ENCODE data around the gene TSHZ1.
"Not testable (repeated sequence)": the region's sequence is repeated elsewhere in the genome, so short reads cannot be mapped to it uniquely, and the experiment has no call there.

Gene TSHZ1

GRCh38 chr18:75320506-75320905, 109.9 kb downstream of the TSHZ1 start:
- H3K27ac ChIP-seq: no peak overlapping the region
- no peak for TF ChIP-seq CTCF (IDR thresholded peaks at IDR 0.05; ENCODE audit: low read depth, low read length)
- no peak for DNase-seq
- H3K9me3 ChIP-seq (ENCODE audit: severe bottlenecking): no peaks in the 10 kb centered on the region
- H3K36me3 ChIP-seq: no peaks in the 10 kb centered on the region
- no peaks in the 10 kb centered on the region for H3K27me3 ChIP-seq (ENCODE audit: insufficient read depth, low read depth, severe bottlenecking)
- no peak overlapping the region for H3K4me3 ChIP-seq (ENCODE audit: low read depth, low read length)

- Histone ChIP-seq H3K9me3 (ENCODE audit: severe bottlenecking) (peaks cover 2% of the 10 kb centered on the region), H3K27ac (no peak overlapping the region), H3K4me3 (ENCODE audit: low read depth, low read length) (no peak overlapping the region), H3K36me3 (no peaks in the 10 kb centered on the region), H3K27me3 (ENCODE audit: insufficient read depth, low read depth, severe bottlenecking) (no peaks in the 10 kb centered on the region)
- TF ChIP-seq CTCF (IDR thresholded peaks at IDR 0.05; ENCODE audit: low read depth, low read length): no peak
- no peak for DNase-seq
These were observed 110.8 kb downstream of the TSHZ1 start for GRCh38 chr18:75321431-75321830.

GRCh38 chr18:75322206-75322605, 111.6 kb downstream of the TSHZ1 start:
- Histone ChIP-seq H3K27ac (no peak overlapping the region), H3K9me3 (ENCODE audit: severe bottlenecking) (peaks cover 2% of the 10 kb centered on the region), H3K36me3 (no peaks in the 10 kb centered on the region), H3K27me3 (ENCODE audit: insufficient read depth, low read depth, severe bottlenecking) (no peaks in the 10 kb centered on the region), H3K4me3 (ENCODE audit: low read depth, low read length) (no peak overlapping the region)
- no peak for DNase-seq
- no peak for TF ChIP-seq CTCF (IDR thresholded peaks at IDR 0.05; ENCODE audit: low read depth, low read length)

- Histone ChIP-seq H3K27ac (no peak overlapping the region), H3K4me3 (ENCODE audit: low read depth, low read length) (no peak overlapping the region), H3K27me3 (ENCODE audit: insufficient read depth, low read depth, severe bottlenecking) (no peaks in the 10 kb centered on the region), H3K36me3 (no peaks in the 10 kb centered on the region), H3K9me3 (ENCODE audit: severe bottlenecking) (peaks cover 2% of the 10 kb centered on the region)
- TF ChIP-seq CTCF (IDR thresholded peaks at IDR 0.05; ENCODE audit: low read depth, low read length): no peak
- no peak for DNase-seq
These were observed 113.4 kb downstream of the TSHZ1 start for GRCh38 chr18:75323821-75324585.

GRCh38 chr18:75324686-75325257, 114.2 kb downstream of the TSHZ1 start:
- no peaks in the 10 kb centered on the region for H3K27me3 ChIP-seq (ENCODE audit: insufficient read depth, low read depth, severe bottlenecking)
- no peak overlapping the region for H3K4me3 ChIP-seq (ENCODE audit: low read depth, low read length)
- no peak for TF ChIP-seq CTCF (IDR thresholded peaks at IDR 0.05; ENCODE audit: low read depth, low read length)
- DNase-seq: no peak
- peaks cover 2% of the 10 kb centered on the region for H3K9me3 ChIP-seq (ENCODE audit: severe bottlenecking)
- no peak overlapping the region for H3K27ac ChIP-seq
- H3K36me3 ChIP-seq: no peaks in the 10 kb centered on the region

- H3K4me3 ChIP-seq (ENCODE audit: low read depth, low read length); H3K36me3 ChIP-seq; H3K27me3 ChIP-seq (ENCODE audit: insufficient read depth, low read depth, severe bottlenecking): not testable (repeated sequence)
These were observed 119.2 kb downstream of the TSHZ1 start for GRCh38 chr18:75329753-75330152.

More at GRCh38 chr18:75329753-75330152, 119.2 kb downstream of the TSHZ1 start:
- DNase-seq; H3K9me3 ChIP-seq (ENCODE audit: severe bottlenecking); H3K27ac ChIP-seq: not testable (repeated sequence)

Data from WERI-Rb-1 (cell line).